GM23248 (cell line): Measurements from ENCODE around the gene PC. TPM values are rescaled to one million over a fixed set of nuclear protein-coding genes. Genes with fewer than 3 reads are reported as not detected.

Source experiments
- DNase-seq: peaks from one replicate; pipeline ENCODE4 v3.0.0-alpha.2; 2015
- H2AFZ ChIP-seq: fragments of 200-600 bp; sonication (generic); 2 replicates; pipeline ENCODE4 v1.6.1; 2016; ENCODE audit warnings: antibody characterized with exemption
- H3F3A ChIP-seq: fragments of 200-600 bp; sonication (generic); 2 replicates; pipeline ENCODE4 v1.6.1; 2016; ENCODE audit warnings: mild to moderate bottlenecking, antibody characterized with exemption, mixed run types; ENCODE audit not compliant: insufficient read depth
- H3K27ac ChIP-seq: fragments of 200-600 bp; sonication (generic); 2 replicates; pipeline ENCODE4 v1.5.1; 2016; ENCODE audit warnings: mild to moderate bottlenecking
- H3K27me3 ChIP-seq: fragments of 200-600 bp; sonication (generic); replicated peaks from 2 replicates; pipeline ENCODE4 v1.6.1; 2016; ENCODE audit warnings: mild to moderate bottlenecking; ENCODE audit not compliant: insufficient read depth
- H3K36me3 ChIP-seq: fragments of 200-600 bp; sonication (generic); 2 replicates; pipeline ENCODE4 v1.6.1; 2016; ENCODE audit warnings: low read depth, mild to moderate bottlenecking
- H3K4me1 ChIP-seq: fragments of 200-600 bp; sonication (generic); 2 replicates; pipeline ENCODE4 v1.6.1; 2016; ENCODE audit warnings: mild to moderate bottlenecking; ENCODE audit not compliant: insufficient read depth
- H3K4me2 ChIP-seq: fragments of 200-600 bp; sonication (generic); one replicate; pipeline ENCODE4 v1.6.1; 2016; ENCODE audit warnings: mild to moderate bottlenecking; ENCODE audit not compliant: unreplicated experiment
- H3K4me3 ChIP-seq: fragments of 200-600 bp; sonication (generic); 2 replicates; pipeline ENCODE4 v1.5.1; 2016; ENCODE audit warnings: mild to moderate bottlenecking
- H3K79me2 ChIP-seq: fragments of 200-600 bp; sonication (generic); 2 replicates; pipeline ENCODE4 v1.6.1; 2016; ENCODE audit warnings: mild to moderate bottlenecking; ENCODE audit not compliant: insufficient read depth
- H3K9ac ChIP-seq: fragments of 200-600 bp; sonication (generic); 2 replicates; pipeline ENCODE4 v1.6.1; 2016; ENCODE audit warnings: mild to moderate bottlenecking
- H3K9me2 ChIP-seq: fragments of 200-600 bp; sonication (generic); 2 replicates; pipeline ENCODE4 v1.6.1; 2016; ENCODE audit warnings: mixed run types, mild to moderate bottlenecking, moderate library complexity; ENCODE audit not compliant: insufficient read depth
- H3K9me3 ChIP-seq: fragments of 200-600 bp; sonication (generic); one replicate; pipeline ENCODE4 v1.6.1; 2017; ENCODE audit warnings: low read depth
- H4K20me1 ChIP-seq: fragments of 200-600 bp; sonication (generic); 2 replicates; pipeline ENCODE4 v1.6.0; 2016; ENCODE audit not compliant: insufficient read depth
- EZH2 ChIP-seq: fragments of 200-600 bp; sonication (generic); IDR thresholded peaks from 2 replicates; pipeline ENCODE4 v1.6.1; 2018; ENCODE audit warnings: antibody characterized with exemption, mild to moderate bottlenecking; ENCODE audit not compliant: insufficient read depth, poor library complexity, severe bottlenecking
- EZH2phosphoT487 ChIP-seq: fragments of 200-600 bp; sonication (generic); IDR thresholded peaks from 2 replicates; pipeline ENCODE4 v1.6.1; 2018; ENCODE audit warnings: antibody characterized with exemption, moderate library complexity, mild to moderate bottlenecking, low read depth; ENCODE audit not compliant: insufficient read depth
- WGBS, 2 experiments: methylation state at CpG; one replicate each; pipeline ENCODE4 v1.1.6; 2015 to 2017; ENCODE audit warnings: low lambda C conversion rate in 2 of 2, low coverage in 1 of 2; ENCODE audit errors: missing lambda C conversion rate in 2 of 2; 5-methylcytosine and 5-hydroxymethylcytosine counted together
- in situ Hi-C: fragments of 300-500 bp; cut with MboI; formaldehyde crosslinking; loops from 2 replicates; pipeline ENCODE4 v1.15.0; 2020
- polyA plus RNA-seq: library from polyadenylated mRNA; unstranded; fragments of >200 nt; fragmentation: Nextera tagmentation; extraction: Ambion mirVana; gene quantifications from 2 replicates; pipeline ENCODE4 v1.2.1, GENCODE V29; 2016
- total RNA-seq: library from RNA; depleted of rRNA; stranded (reverse); fragments of >200 nt; shearing (Covaris generic); gene quantifications from 2 replicates; pipeline ENCODE4 v1.2.3, GENCODE V29; 2014

Gene PC
- total and polyA plus RNA-seq, 2 experiments from 2014 or later: 16.4 to 16.6 TPM

DNA sequence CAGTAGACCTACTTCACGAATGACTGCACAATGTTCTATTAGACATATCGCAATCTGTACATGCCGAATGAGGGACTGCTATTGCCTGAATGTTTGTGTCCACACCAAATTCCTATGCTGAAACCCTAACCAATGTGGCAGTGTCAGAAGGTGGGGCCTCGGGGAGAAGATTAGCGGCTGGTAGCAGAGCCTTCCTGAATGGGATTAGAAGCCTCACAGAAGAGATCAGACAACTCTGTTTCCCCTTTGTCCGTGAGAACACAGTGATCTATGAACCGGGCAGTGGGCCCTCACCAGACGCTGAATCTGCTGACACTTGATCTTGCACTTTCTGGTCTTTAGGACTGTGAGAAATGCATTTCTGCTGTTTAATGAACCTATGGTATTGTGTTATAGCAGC lies 68.2 kb downstream of the PC start:
- H3K79me2 ChIP-seq: no peaks in the 10 kb centered on the region
- whole genome bisulfite sequencing, 2 experiments: 78 to 82% methylated on average over 8 of the region's 8 CpGs
- in situ Hi-C loops: no loop called here

DNA sequence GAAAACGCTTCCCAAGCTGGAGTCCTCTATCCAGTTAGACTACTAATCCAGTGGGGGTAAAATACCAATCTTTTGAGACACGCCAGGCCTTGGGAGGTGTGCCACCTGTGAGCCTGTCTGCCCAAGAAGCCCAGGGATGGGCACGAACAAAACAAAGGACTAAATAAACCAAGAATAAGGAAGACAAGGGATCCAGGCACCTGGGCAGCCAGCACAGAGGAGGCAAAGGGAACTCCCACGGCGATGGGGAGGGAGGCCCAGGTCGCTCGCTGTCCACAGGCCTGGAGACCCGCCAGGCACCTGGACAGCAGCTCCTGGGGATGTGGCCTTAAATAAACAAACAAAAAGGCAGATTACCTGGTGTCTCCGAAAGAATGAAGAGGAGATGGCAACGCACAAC lies 69.9 kb downstream of the PC start:
- no peaks in the 10 kb centered on the region for H3K79me2 ChIP-seq
- peaks cover 13% of the 10 kb centered on the region for H3F3A ChIP-seq
- 92 to 95% methylated on average over 10 of the region's 10 CpGs for WGBS, 2 experiments
- H3K4me2 ChIP-seq: no peak overlapping the region
- no peak overlapping the region for H3K9ac ChIP-seq
- in situ Hi-C loops: no loop called here
- H4K20me1 ChIP-seq: no peaks in the 10 kb centered on the region
- H3K9me3 ChIP-seq: no peaks in the 10 kb centered on the region
- TF ChIP-seq EZH2phosphoT487: no peak
- TF ChIP-seq EZH2: no peak
- no peak overlapping the region for H2AFZ ChIP-seq
- no peaks in the 10 kb centered on the region for H3K9me2 ChIP-seq
- peaks cover 25% of the 10 kb centered on the region for H3K4me1 ChIP-seq
- no peak overlapping the region for H3K4me3 ChIP-seq
- H3K27me3 ChIP-seq: no peaks in the 10 kb centered on the region
- no peaks in the 10 kb centered on the region for H3K36me3 ChIP-seq
- no peak overlapping the region for H3K27ac ChIP-seq
- no peak for DNase-seq

More for the DNA sequence above, 68.2 kb downstream of the PC start:
- peaks cover 16% of the 10 kb centered on the region for H3K4me1 ChIP-seq
- no peaks in the 10 kb centered on the region for H3K36me3 ChIP-seq
- H3K4me3 ChIP-seq: no peak overlapping the region
- no peaks in the 10 kb centered on the region for H4K20me1 ChIP-seq
- no peak for TF ChIP-seq EZH2phosphoT487
- TF ChIP-seq EZH2: no peak
- no peaks in the 10 kb centered on the region for H3K9me3 ChIP-seq
- peaks cover 13% of the 10 kb centered on the region; the same call in 1 of the 2 replicates for H3F3A ChIP-seq
- H3K9me2 ChIP-seq: no peaks in the 10 kb centered on the region
- no peak for DNase-seq
- H2AFZ ChIP-seq: no peak overlapping the region
- no peak overlapping the region for H3K27ac ChIP-seq
- H3K27me3 ChIP-seq: no peaks in the 10 kb centered on the region
- no peak overlapping the region for H3K4me2 ChIP-seq
- no peak overlapping the region for H3K9ac ChIP-seq

DNA sequence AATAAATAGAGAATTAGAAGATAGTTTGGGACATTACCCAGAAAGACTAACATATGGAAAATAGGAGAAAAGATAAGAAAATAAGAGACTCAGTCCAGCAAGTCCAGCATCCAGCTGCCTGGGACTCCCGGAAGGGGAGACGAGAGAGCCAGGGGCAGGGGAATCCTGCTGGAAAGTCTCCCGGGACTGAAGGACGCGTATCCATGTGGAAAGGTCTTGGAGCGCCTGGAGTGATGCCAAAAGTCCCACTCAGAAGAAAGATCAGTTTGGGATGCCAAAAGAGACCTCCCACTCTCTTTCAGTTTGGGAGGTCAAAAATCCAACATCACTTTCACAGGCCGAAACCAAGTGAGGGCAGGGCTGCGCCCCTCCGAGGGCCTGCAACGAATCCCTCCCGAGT lies 70.7 kb downstream of the PC start:
- H3K36me3 ChIP-seq: no peaks in the 10 kb centered on the region
- H3K4me2 ChIP-seq: no peak overlapping the region
- H3K79me2 ChIP-seq: no peaks in the 10 kb centered on the region
- 82 to 83% methylated on average over 11 of the region's 11 CpGs for WGBS, 2 experiments
- H3K9me2 ChIP-seq: no peaks in the 10 kb centered on the region
- no peak overlapping the region for H2AFZ ChIP-seq
- H4K20me1 ChIP-seq: no peaks in the 10 kb centered on the region
- H3K27me3 ChIP-seq: no peaks in the 10 kb centered on the region
- no peak for DNase-seq
- H3K27ac ChIP-seq: no peak overlapping the region
- no peaks in the 10 kb centered on the region for H3K9me3 ChIP-seq
- TF ChIP-seq EZH2phosphoT487 (no peak), EZH2 (no peak)
- no peak overlapping the region for H3K4me3 ChIP-seq
- H3K4me1 ChIP-seq: peaks cover 28% of the 10 kb centered on the region
- no peak overlapping the region for H3K9ac ChIP-seq
- peaks cover 12% of the 10 kb centered on the region for H3F3A ChIP-seq
- in situ Hi-C loops: no loop called here

DNA sequence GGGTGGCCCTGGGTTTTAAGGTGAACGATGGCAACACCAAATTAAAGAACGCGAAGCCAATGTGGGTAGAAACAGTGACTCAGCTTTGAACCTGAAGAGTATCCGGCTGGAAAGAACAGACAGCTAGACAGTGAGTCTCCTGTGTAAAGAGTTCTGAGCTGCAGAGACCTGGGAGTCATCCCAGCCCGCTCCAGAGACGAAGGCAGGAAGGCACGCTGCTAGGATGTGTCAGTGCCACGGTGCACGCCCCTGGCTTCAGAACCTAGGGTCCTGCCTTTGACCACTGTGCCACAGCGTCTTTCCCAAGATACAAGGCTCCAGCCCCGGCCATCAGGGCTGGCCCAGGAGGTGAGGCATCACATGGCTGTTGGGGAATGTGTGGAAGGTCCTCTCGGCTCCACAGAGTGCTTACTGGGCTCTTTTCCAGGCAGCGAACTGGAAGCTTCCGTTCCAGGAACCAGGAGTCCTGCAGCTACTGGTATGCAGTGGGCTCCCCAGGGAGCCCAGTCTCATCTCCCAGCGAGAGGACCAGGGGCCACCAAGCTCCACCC lies 71.4 kb downstream of the PC start:
- Histone ChIP-seq H4K20me1 (no peaks in the 10 kb centered on the region), H3K4me1 (peaks cover 20% of the 10 kb centered on the region), H3K36me3 (no peaks in the 10 kb centered on the region), H3K27me3 (no peaks in the 10 kb centered on the region), H2AFZ (no peak overlapping the region), H3K9me2 (no peaks in the 10 kb centered on the region), H3K4me3 (no peak overlapping the region), H3K27ac (no peak overlapping the region), H3F3A (peaks cover 4% of the 10 kb centered on the region), H3K79me2 (no peaks in the 10 kb centered on the region), H3K9ac (no peak overlapping the region), H3K4me2 (no peak overlapping the region), H3K9me3 (no peaks in the 10 kb centered on the region)
- in situ Hi-C loops: no loop called here
- TF ChIP-seq EZH2phosphoT487 (no peak), EZH2 (no peak)
- DNase-seq: peak; percentile 41
- WGBS, 2 experiments: 75 to 78% methylated on average over 15 of the region's 15 CpGs
